GM12873 (cell line): Measurements from ENCODE around the gene TIAL1.

ENCODE experiments used
- CTCF ChIP-seq: IDR thresholded peaks from 2 replicates; pipeline ENCODE4 v1.5.1; 2012; ENCODE audit warnings: low read depth, mild to moderate bottlenecking, moderate library complexity, low read length, control low read depth; ENCODE audit not compliant: insufficient read depth; ENCODE audit errors: missing control alignments

TIAL1 gene

GRCh38 chr10:119562097-119562496, 34.7 kb downstream of the TIAL1 start:
- TF ChIP-seq CTCF = no peak

- no peak for TF ChIP-seq CTCF
Observed at GRCh38 chr10:119555178-119555784, 41.5 kb downstream of the TIAL1 start.

- TF ChIP-seq CTCF = no peak
Observed at GRCh38 chr10:119550827-119551226, 45.9 kb downstream of the TIAL1 start.

GRCh38 chr10:119549247-119549999, 47.3 kb downstream of the TIAL1 start:
- no peak for TF ChIP-seq CTCF

GRCh38 chr10:119546009-119546408, 50.8 kb downstream of the TIAL1 start:
- TF ChIP-seq CTCF = no peak

- TF ChIP-seq CTCF = no peak
Observed at GRCh38 chr10:119545310-119545709, 51.5 kb downstream of the TIAL1 start.

- TF ChIP-seq CTCF = no peak
Observed at GRCh38 chr10:119543814-119544642, 52.7 kb downstream of the TIAL1 start.
